KMS-11 (cell line): Measurements from ENCODE around the gene CDC42BPB.

Experiments
- H2AFZ ChIP-seq: fragments of 200-600 bp; sonication (generic); 2 replicates; pipeline ENCODE4 v1.6.1; 2016; ENCODE audit warnings: antibody characterized with exemption, mixed run types, low read depth
- H3K27ac ChIP-seq: fragments of 200-600 bp; sonication (generic); 2 replicates; pipeline ENCODE4 v1.6.1; 2016; ENCODE audit warnings: mild to moderate bottlenecking, mixed run types
- H3K27me3 ChIP-seq: fragments of 200-600 bp; sonication (generic); 2 replicates; pipeline ENCODE4 v1.6.1; 2017; ENCODE audit warnings: mild to moderate bottlenecking, low read depth, mixed run types, moderate library complexity; ENCODE audit not compliant: insufficient read depth
- H3K36me3 ChIP-seq: fragments of 200-600 bp; sonication (generic); 2 replicates; pipeline ENCODE4 v1.6.1; 2017; ENCODE audit warnings: mild to moderate bottlenecking, mixed run types; ENCODE audit not compliant: insufficient read depth
- H3K4me1 ChIP-seq: fragments of 200-600 bp; sonication (generic); 2 replicates; pipeline ENCODE4 v1.6.1; 2016; ENCODE audit warnings: mild to moderate bottlenecking, low read depth, mixed run types; ENCODE audit not compliant: poor library complexity, severe bottlenecking
- H3K4me2 ChIP-seq: fragments of 200-600 bp; sonication (generic); 2 replicates; pipeline ENCODE4 v1.7.0; 2016; ENCODE audit warnings: mild to moderate bottlenecking, mixed run types
- H3K4me3 ChIP-seq: fragments of 200-600 bp; sonication (generic); IDR thresholded peaks from 2 replicates; pipeline ENCODE4 v1.6.1; 2017; ENCODE audit warnings: low read depth, low read length, mixed read lengths; ENCODE audit not compliant: insufficient read depth
- H3K79me2 ChIP-seq: fragments of 200-600 bp; sonication (generic); 2 replicates; pipeline ENCODE4 v1.6.1; 2016; ENCODE audit warnings: low read depth, mixed run types; ENCODE audit not compliant: insufficient read depth
- H3K9ac ChIP-seq: fragments of 200-600 bp; sonication (generic); 2 replicates; pipeline ENCODE4 v1.6.1; 2016; ENCODE audit warnings: mild to moderate bottlenecking, mixed run types
- H4K20me1 ChIP-seq: fragments of 200-600 bp; sonication (generic); 2 replicates; pipeline ENCODE4 v1.6.1; 2016; ENCODE audit warnings: mild to moderate bottlenecking, mixed run types; ENCODE audit not compliant: insufficient read depth
- CTCF ChIP-seq: fragments of 200-600 bp; sonication (generic); conservative IDR thresholded peaks from 2 replicates; pipeline ENCODE4 v1.6.1; 2017; ENCODE audit warnings: low read depth, mild to moderate bottlenecking, antibody characterized with exemption, low read length, moderate library complexity, mixed read lengths

Gene CDC42BPB

DNA sequence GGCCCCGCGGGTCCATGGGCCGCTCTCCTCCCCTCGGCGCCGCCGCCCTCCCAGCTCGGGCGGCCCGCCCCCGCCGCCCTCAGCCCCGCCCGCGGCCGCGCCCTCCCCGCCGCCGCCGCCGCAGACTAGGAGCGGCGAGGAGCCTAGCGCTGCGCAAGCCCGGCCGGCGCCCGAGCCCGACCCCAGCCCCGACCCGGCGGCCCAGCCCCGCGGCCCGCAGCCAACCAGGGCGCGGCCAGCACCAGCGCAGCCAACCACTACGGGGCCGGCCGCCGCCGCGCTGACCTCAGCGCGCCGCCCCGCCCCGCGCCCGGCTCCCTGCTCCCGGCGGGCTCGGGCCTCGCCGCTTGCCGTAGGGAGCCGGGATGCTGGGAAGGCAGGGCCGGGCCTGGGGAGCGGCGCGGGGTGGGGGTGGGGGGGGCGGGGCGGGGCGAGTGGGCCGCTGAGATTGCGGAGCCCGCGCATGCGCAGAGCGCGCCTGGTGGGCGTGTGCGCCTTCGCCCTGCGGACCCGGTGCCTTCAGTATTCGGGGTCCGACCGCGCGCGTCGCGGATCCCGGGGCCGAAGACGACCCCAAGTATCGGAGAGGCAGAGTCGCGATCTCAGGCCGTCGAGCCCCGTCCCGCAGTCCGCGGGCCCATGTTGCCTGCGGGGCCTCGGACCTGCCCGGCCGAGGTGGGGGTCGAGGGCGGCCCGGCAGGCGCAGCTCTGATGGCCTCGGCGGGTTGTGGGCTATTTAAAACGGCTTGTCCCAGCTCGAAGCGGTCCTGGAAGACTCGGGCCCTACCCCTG is at the start of gene CDC42BPB:
Gene CDC42BPB (minus strand): TSS at position 178 of the 792 bp plus-strand sequence. CDS start 376 bp downstream, outside the sequence.
- Histone ChIP-seq H3K27ac (no peak within 1 kb of the TSS), H3K4me1 (peaks cover 25% of the 10 kb centered on the region), H3K36me3 (no peaks in the 10 kb centered on the region), H3K9ac (peak within 1 kb of the TSS; percentile 42; the same call in 1 of the 2 replicates), H3K79me2 (peaks cover 9% of the 10 kb centered on the region), H3K4me2 (peak within 1 kb of the TSS; percentile 71), H3K4me3 (no peak within 1 kb of the TSS), H2AFZ (peak within 1 kb of the TSS; percentile 81), H4K20me1 (no peaks in the 10 kb centered on the region), H3K27me3 (no peaks in the 10 kb centered on the region)
- no peak for TF ChIP-seq CTCF

- H3K27ac ChIP-seq: peak overlapping the region; percentile 54
- no peak for TF ChIP-seq CTCF
- no peaks in the 10 kb centered on the region for H3K79me2 ChIP-seq
- H3K4me2 ChIP-seq: peak overlapping the region; percentile 71
- no peak overlapping the region for H3K4me3 ChIP-seq
- no peaks in the 10 kb centered on the region for H3K27me3 ChIP-seq
- H3K4me1 ChIP-seq: peaks cover 44% of the 10 kb centered on the region
- no peak overlapping the region for H3K9ac ChIP-seq
- no peaks in the 10 kb centered on the region for H4K20me1 ChIP-seq
- no peaks in the 10 kb centered on the region for H3K36me3 ChIP-seq
- peak overlapping the region; percentile 14; the same call in 1 of the 2 replicates for H2AFZ ChIP-seq
Observed at GRCh38 chr14:103105580-103106150, 48.3 kb upstream of the CDC42BPB start.

DNA sequence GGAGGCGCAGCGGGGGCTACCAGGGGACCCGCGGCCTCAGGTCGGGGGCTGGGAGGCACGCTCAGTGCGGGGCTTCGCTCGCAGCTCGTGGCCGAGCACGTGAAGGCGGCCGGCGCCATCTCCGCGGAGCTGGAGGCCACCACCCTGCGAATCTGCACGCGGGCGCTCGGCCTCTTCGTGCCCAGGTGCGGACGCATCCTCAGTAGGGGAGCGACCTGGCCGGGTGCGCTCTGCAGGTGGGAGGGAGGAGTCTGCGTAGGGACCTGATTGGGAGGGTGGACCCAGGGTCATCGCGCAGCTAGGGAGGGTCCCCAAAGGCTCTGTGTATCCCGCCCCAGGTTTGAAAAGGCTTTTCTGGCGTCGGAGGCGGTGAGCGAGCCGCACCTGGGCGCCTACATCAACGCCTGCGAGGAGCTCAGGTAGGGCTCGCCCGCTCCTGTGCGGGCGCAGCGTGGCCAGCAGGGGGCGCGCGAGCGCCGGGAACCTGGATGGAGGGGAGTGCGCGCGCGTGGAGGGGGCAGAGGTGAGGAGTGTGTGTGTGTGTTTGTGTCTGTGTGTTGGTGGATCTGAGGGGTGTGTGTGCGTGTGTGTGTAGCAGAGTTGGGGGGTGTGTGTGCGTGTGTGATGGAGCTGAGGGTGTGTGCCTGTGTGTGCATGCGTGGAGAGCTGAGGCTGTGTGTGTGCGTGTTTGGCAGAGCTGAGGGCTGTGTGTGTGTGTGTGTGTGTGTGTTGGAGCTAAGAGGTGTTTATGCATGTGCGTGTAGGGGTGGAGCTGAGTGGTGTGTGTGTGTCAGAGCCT is 47.5 kb upstream of the CDC42BPB start:
- peak; percentile 74 for TF ChIP-seq CTCF
- Histone ChIP-seq H3K4me2 (peak overlapping the region; percentile 71), H3K36me3 (no peaks in the 10 kb centered on the region), H3K27ac (no peak overlapping the region), H3K4me3 (no peak overlapping the region), H3K27me3 (no peaks in the 10 kb centered on the region), H2AFZ (no peak overlapping the region; the same call in 1 of the 2 replicates), H3K4me1 (peaks cover 38% of the 10 kb centered on the region), H3K79me2 (no peaks in the 10 kb centered on the region), H3K9ac (no peak overlapping the region), H4K20me1 (no peaks in the 10 kb centered on the region)

DNA sequence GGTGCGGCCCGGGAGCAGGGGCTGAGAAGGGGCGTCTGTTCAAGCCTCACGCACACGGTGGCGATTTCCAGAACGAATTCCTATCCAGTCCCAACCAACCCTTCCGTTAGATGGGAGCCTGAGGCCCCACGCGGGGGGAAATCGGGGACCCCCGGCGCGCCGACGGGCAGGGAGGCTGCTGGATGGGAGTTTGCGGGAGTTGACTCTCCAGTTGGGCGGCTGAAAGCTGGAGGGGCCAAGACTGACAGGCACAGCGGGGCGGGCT is 47.0 kb upstream of the CDC42BPB start:
- Histone ChIP-seq H2AFZ (no peak overlapping the region), H3K4me2 (no peak overlapping the region), H3K4me3 (no peak overlapping the region), H3K36me3 (no peaks in the 10 kb centered on the region), H4K20me1 (no peaks in the 10 kb centered on the region), H3K9ac (no peak overlapping the region), H3K4me1 (peaks cover 35% of the 10 kb centered on the region), H3K27me3 (no peaks in the 10 kb centered on the region), H3K79me2 (no peaks in the 10 kb centered on the region), H3K27ac (no peak overlapping the region)
- no peak for TF ChIP-seq CTCF
